BE2C (cell line): ENCODE measurements around the gene GPC3.

Experiments
- DNase-seq: peaks from one replicate; pipeline ENCODE4 v3.0.0-alpha.2; 2020
- H3K27me3 ChIP-seq: fragments of 250-450 bp; sonication (Bioruptor Pico); 2 replicates; pipeline ENCODE4 v1.5.1; 2020; ENCODE audit warnings: mild to moderate bottlenecking
- H3K36me3 ChIP-seq: fragments of 250-450 bp; sonication (Bioruptor Pico); 2 replicates; pipeline ENCODE4 v1.5.1; 2020; ENCODE audit warnings: mild to moderate bottlenecking
- H3K4me1 ChIP-seq: fragments of 250-450 bp; sonication (Bioruptor Pico); 2 replicates; pipeline ENCODE4 v1.5.1; 2020
- H3K4me3 ChIP-seq: 2 replicates; pipeline ENCODE4 v1.5.1; 2011; ENCODE audit warnings: low read depth, low read length
- H3K9me3 ChIP-seq: fragments of 250-450 bp; sonication (Bioruptor Pico); 2 replicates; pipeline ENCODE4 v1.5.1; 2020
- CTCF ChIP-seq: IDR thresholded peaks from 2 replicates; pipeline ENCODE4 v1.5.1; 2012; ENCODE audit warnings: mild to moderate bottlenecking, low read depth, low read length

Gene GPC3

DNA sequence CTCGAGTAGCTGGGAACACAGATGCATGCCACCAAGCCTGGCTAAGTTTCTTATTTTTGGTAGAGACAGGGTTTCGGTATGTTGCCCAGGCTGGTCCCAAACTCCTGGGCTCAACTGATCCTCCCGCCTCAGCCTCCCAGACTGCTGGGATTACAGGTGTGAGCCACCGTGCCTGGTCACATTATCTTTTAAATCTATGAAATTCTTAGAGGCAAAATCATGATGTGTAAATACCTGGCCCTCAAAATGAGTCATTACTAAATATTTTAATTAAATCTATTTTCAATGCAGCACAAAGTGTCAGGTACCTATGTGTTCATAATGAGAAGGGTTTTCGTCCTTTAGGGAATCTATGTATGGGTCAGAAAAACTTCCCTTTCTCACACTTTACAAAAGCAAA lies 347.6 kb downstream of the GPC3 start:
- Histone ChIP-seq H3K27me3 (no peaks in the 10 kb centered on the region), H3K36me3 (no peaks in the 10 kb centered on the region), H3K4me3 (no peak overlapping the region), H3K4me1 (no peaks in the 10 kb centered on the region), H3K9me3 (no peaks in the 10 kb centered on the region)
- no peak for TF ChIP-seq CTCF
- DNase-seq = no peak

- Histone ChIP-seq H3K27me3 (no peaks in the 10 kb centered on the region), H3K9me3 (no peaks in the 10 kb centered on the region), H3K36me3 (no peaks in the 10 kb centered on the region), H3K4me1 (no peaks in the 10 kb centered on the region), H3K4me3 (no peak overlapping the region)
- TF ChIP-seq CTCF = no peak
- no peak for DNase-seq
Measured at GRCh38 chrX:133636009-133636408, 349.4 kb downstream of the GPC3 start.

- no peaks in the 10 kb centered on the region for H3K9me3 ChIP-seq
Measured at GRCh38 chrX:133634416-133634815, 351.0 kb downstream of the GPC3 start.

GRCh38 chrX:133633950-133634349 lies 351.4 kb downstream of the GPC3 start:
- no peak for TF ChIP-seq CTCF
- Histone ChIP-seq H3K9me3 (no peaks in the 10 kb centered on the region), H3K4me3 (no peak overlapping the region), H3K4me1 (no peaks in the 10 kb centered on the region), H3K36me3 (no peaks in the 10 kb centered on the region), H3K27me3 (no peaks in the 10 kb centered on the region)
- no peak for DNase-seq

More at GRCh38 chrX:133634416-133634815, 351.0 kb downstream of the GPC3 start:
- Histone ChIP-seq H3K4me1 (no peaks in the 10 kb centered on the region), H3K27me3 (no peaks in the 10 kb centered on the region), H3K36me3 (no peaks in the 10 kb centered on the region), H3K4me3 (no peak overlapping the region)
- TF ChIP-seq CTCF = no peak
- DNase-seq = no peak

DNA sequence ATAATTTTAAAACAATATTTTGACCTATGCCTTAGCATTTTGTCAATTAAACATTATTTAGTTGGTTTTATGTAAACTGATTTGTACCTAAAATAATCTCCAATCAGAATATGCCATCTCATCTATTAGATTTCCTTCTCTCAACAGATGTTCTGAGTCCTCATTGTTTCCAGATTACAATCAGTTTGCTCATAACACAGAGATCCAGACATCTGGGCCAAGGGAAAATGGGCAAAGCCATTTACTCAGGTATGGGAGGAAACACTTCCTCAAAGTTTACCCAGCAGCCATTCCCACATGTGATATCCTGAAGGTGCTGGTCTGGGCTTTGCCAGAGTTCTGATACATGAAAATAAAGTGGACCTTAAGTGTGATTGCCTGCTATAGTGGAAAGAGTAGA lies 352.2 kb downstream of the GPC3 start:
- no peak overlapping the region for H3K4me3 ChIP-seq
- H3K27me3 ChIP-seq = no peaks in the 10 kb centered on the region
- no peaks in the 10 kb centered on the region for H3K9me3 ChIP-seq
- H3K4me1 ChIP-seq = no peaks in the 10 kb centered on the region
- no peak for TF ChIP-seq CTCF
- no peak for DNase-seq
- no peaks in the 10 kb centered on the region for H3K36me3 ChIP-seq

DNA sequence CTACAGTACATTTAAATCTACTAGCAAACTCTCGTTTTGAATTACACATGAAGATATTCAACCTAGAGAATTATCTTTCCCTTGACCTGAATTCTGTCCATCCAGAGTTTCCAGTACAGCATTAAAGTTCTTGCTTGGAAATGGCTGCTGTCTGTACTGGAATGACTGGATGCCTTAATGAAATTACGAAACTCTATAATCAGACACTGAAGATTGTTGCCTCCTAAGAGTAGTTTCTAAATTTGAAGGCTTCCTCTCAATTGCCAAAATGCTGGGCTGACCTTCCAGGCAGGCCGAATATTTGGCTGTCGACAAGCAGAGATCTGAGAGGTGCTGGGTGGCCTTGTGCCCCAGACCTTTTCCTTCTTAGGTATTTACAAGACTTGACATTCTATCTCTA lies 355.0 kb downstream of the GPC3 start:
- no peak for TF ChIP-seq CTCF
- Histone ChIP-seq H3K4me1 (no peaks in the 10 kb centered on the region), H3K9me3 (no peaks in the 10 kb centered on the region), H3K27me3 (no peaks in the 10 kb centered on the region), H3K36me3 (no peaks in the 10 kb centered on the region), H3K4me3 (no peak overlapping the region)
- no peak for DNase-seq
